GM12878 (cell line): ENCODE data around the gene PPP1R2B. TPM values are rescaled to one million over a fixed set of nuclear protein-coding genes. Genes with fewer than 3 reads are reported as not detected.

Source experiments
- ATAC-seq: fragments of 200-7000 bp; cut with Tn5 transposase; 3 replicates; pipeline ENCODE4 v1.9.1; 2020; ENCODE audit warnings: mild to moderate bottlenecking, moderate library complexity
- BruUV-seq: library from RNA; stranded (reverse); fragments of 400-500 nt; replicated peaks from 2 replicates; lab custom pipeline; 2021; lab: Mats Ljungman, UMichigan
- CTCF ChIA-PET: fragments of 300-600 bp; sonication (Branson Sonifier 250); formaldehyde crosslinking; extraction: SDS; loops from one replicate; lab custom pipeline; 2021; ENCODE audit warnings: inconsistent platforms; lab: Yijun Ruan, JAX
- POLR2A ChIA-PET: fragments of 350-600 bp; formaldehyde crosslinking; extraction: SDS; loops from one replicate; lab custom pipeline; 2021; ENCODE audit warnings: inconsistent platforms; lab: Charles Lee
- RAD21 ChIA-PET: fragments of 300-600 bp; sonication (Branson Sonifier 250); formaldehyde crosslinking; loops from one replicate; lab custom pipeline; 2023; ENCODE audit warnings: antibody characterized with exemption; ENCODE audit not compliant: unreplicated experiment; lab: Charles Lee
- SMC1A ChIA-PET: fragments of 300-600 bp; sonication (Branson Sonifier 250); formaldehyde crosslinking; loops from one replicate; lab custom pipeline; 2023; ENCODE audit not compliant: unreplicated experiment, uncharacterized antibody; lab: Charles Lee
- DNase-seq: peaks from one replicate; pipeline ENCODE4 v3.0.0-alpha.2; 2011; ENCODE audit warnings: low read depth, low spot score
- FAIRE-seq: peaks from 3 replicates; lab custom pipeline; 2011; peaks lifted over from hg19 to GRCh38; lab: Jason Lieb, UNC
- H2AFZ ChIP-seq: 2 replicates; pipeline ENCODE4 v1.6.0; 2011; ENCODE audit warnings: low read depth, low read length, control low read depth; ENCODE audit not compliant: control insufficient read depth
- H3K27ac ChIP-seq: 2 replicates; pipeline ENCODE4 v1.5.1; 2011; ENCODE audit warnings: control low read depth; ENCODE audit not compliant: control insufficient read depth, insufficient read depth
- H3K27me3 ChIP-seq, 2 experiments: replicated peaks in 1 of 2; 2 replicates each; pipeline versions ENCODE4 v1.6.0 to v1.6.1; 2011; ENCODE audit warnings: low read length in 1 of 2; ENCODE audit not compliant: control insufficient read depth in 2 of 2, insufficient read depth in 2 of 2
- H3K36me3 ChIP-seq, 2 experiments: 2 replicates each; pipeline ENCODE4 v1.5.1; 2011; ENCODE audit warnings: low read length in 1 of 2; ENCODE audit not compliant: control insufficient read depth in 2 of 2, insufficient read depth in 2 of 2
- H3K4me1 ChIP-seq: 2 replicates; pipeline ENCODE4 v1.6.1; 2011; ENCODE audit warnings: mild to moderate bottlenecking, low read length, moderate library complexity, mixed read lengths; ENCODE audit not compliant: control insufficient read depth, insufficient read depth
- H3K4me2 ChIP-seq: 2 replicates; pipeline ENCODE4 v1.6.0; 2011; ENCODE audit warnings: control low read depth; ENCODE audit not compliant: control insufficient read depth, insufficient read depth
- H3K4me3 ChIP-seq: fragments of 200-600 bp; sonication (generic); 2 replicates; pipeline ENCODE4 v1.5.1; 2016
- H3K79me2 ChIP-seq: 2 replicates; pipeline ENCODE4 v1.6.0; 2011; ENCODE audit warnings: low read length; ENCODE audit not compliant: control insufficient read depth, insufficient read depth
- H3K9ac ChIP-seq: 2 replicates; pipeline ENCODE4 v1.8.0; 2011; ENCODE audit warnings: low read length, control low read depth, mixed read lengths; ENCODE audit not compliant: control insufficient read depth, insufficient read depth
- H3K9me3 ChIP-seq: replicated peaks from 3 replicates; pipeline ENCODE4 v1.5.1; 2011; ENCODE audit warnings: mild to moderate bottlenecking, low read length; ENCODE audit not compliant: control insufficient read depth, insufficient read depth
- H4K20me1 ChIP-seq: 2 replicates; pipeline ENCODE4 v1.6.0; 2011; ENCODE audit not compliant: control insufficient read depth, insufficient read depth
- ATF2 ChIP-seq: IDR thresholded peaks from 2 replicates; pipeline ENCODE4 v1.6.1; 2012; ENCODE audit warnings: low read length, inconsistent platforms
- BACH1 ChIP-seq: fragments of 450-650 bp; IDR thresholded peaks from 2 replicates; pipeline ENCODE4 v1.6.1; 2017; ENCODE audit warnings: mild to moderate bottlenecking, borderline replicate concordance
- BHLHE40 ChIP-seq, 2 experiments: fragments of 450-650 bp in 1 of 2; IDR thresholded peaks; 2 replicates each; pipeline ENCODE4 v1.6.1; 2011 to 2017; ENCODE audit warnings: low read depth in 2 of 2, borderline replicate concordance in 1 of 2, improper control_type of control experiment in 1 of 2, low read length in 1 of 2, mild to moderate bottlenecking in 1 of 2
- DPF2 ChIP-seq: fragments of 450-650 bp; IDR thresholded peaks from 2 replicates; pipeline ENCODE4 v1.6.1; 2017; ENCODE audit warnings: mild to moderate bottlenecking
- EED ChIP-seq: sonication (generic); IDR thresholded peaks from 2 replicates; pipeline ENCODE4 v1.6.1; 2016; ENCODE audit warnings: antibody characterized with exemption, low read depth
- EP300 ChIP-seq, 2 experiments: fragments of 150-350 bp in 1 of 2; IDR thresholded peaks; 2 replicates each; pipeline ENCODE4 v1.6.1; 2011 to 2012; ENCODE audit warnings: low read depth in 2 of 2, low read length in 2 of 2, borderline replicate concordance in 1 of 2, improper control_type of control experiment in 1 of 2, inconsistent platforms in 1 of 2; ENCODE audit not compliant: control insufficient read depth in 1 of 2
- ETV6 ChIP-seq, 2 experiments: fragments of 450-650 bp in 1 of 2; IDR thresholded peaks in 1 of 2; conservative IDR thresholded peaks in 1 of 2; 2 replicates each; pipeline ENCODE4 v1.6.1; 2014; ENCODE audit warnings: antibody characterized with exemption in 1 of 2, borderline replicate concordance in 1 of 2, low read depth in 1 of 2, mild to moderate bottlenecking in 1 of 2, moderate library complexity in 1 of 2
- FOS ChIP-seq: IDR thresholded peaks from 3 replicates; pipeline ENCODE4 v1.6.1; 2011; ENCODE audit warnings: borderline replicate concordance; ENCODE audit not compliant: insufficient read length; ENCODE audit errors: extremely low read depth
- HCFC1 ChIP-seq: fragments of 150-350 bp; IDR thresholded peaks from 2 replicates; pipeline ENCODE4 v1.6.1; 2014; ENCODE audit warnings: low read length
- IKZF1 ChIP-seq: fragments of 450-650 bp; conservative IDR thresholded peaks from 2 replicates; pipeline ENCODE4 v1.6.1; 2017; ENCODE audit warnings: antibody characterized with exemption, mild to moderate bottlenecking
- IRF4 ChIP-seq: IDR thresholded peaks from 2 replicates; pipeline ENCODE4 v1.6.1; 2011; ENCODE audit warnings: low read depth, low read length
- JUNB ChIP-seq: IDR thresholded peaks from 2 replicates; pipeline ENCODE4 v1.6.1; 2016; ENCODE audit warnings: antibody characterized with exemption, mild to moderate bottlenecking
- NBN ChIP-seq: fragments of 450-650 bp; IDR thresholded peaks from 2 replicates; pipeline ENCODE4 v1.6.1; 2016
- PBX3 ChIP-seq: IDR thresholded peaks from 2 replicates; pipeline ENCODE4 v1.6.1; 2011; ENCODE audit warnings: mild to moderate bottlenecking, low read depth, low read length, moderate library complexity; ENCODE audit not compliant: insufficient replicate concordance
- SPI1 ChIP-seq: IDR thresholded peaks from 2 replicates; pipeline ENCODE4 v1.6.1; 2011; ENCODE audit warnings: low read depth, mild to moderate bottlenecking, low read length, moderate library complexity, borderline replicate concordance; ENCODE audit not compliant: insufficient read depth
- STAT1 ChIP-seq: fragments of 450-650 bp; conservative IDR thresholded peaks from 2 replicates; pipeline ENCODE4 v1.6.1; 2014; ENCODE audit warnings: antibody characterized with exemption, mild to moderate bottlenecking
- ZNF24 ChIP-seq: fragments of 450-650 bp; IDR thresholded peaks from 2 replicates; pipeline ENCODE4 v1.6.1; 2017; ENCODE audit warnings: antibody characterized with exemption, mild to moderate bottlenecking
- WGBS: methylation state at CpG from one replicate; pipeline ENCODE4 v1.1.6; 2016; ENCODE audit warnings: low lambda C conversion rate; ENCODE audit not compliant: insufficient replicate concordance, insufficient coverage; ENCODE audit errors: missing lambda C conversion rate; 5-methylcytosine and 5-hydroxymethylcytosine counted together
- in situ Hi-C: fragments of 300-500 bp; cut with MboI; formaldehyde crosslinking; loops from 9 replicates; pipeline ENCODE4 v1.14.3; 2018; ENCODE audit warnings: mixed read lengths
- intact Hi-C: fragments of 100-400 bp; cut with micrococcal nuclease; formaldehyde crosslinking; loops from one replicate; pipeline ENCODE4 v1.14.2; 2022; ENCODE audit not compliant: unreplicated experiment
- polyA plus RNA-seq, 11 experiments: library from polyadenylated mRNA; depleted of rRNA in 4 of 11; unstranded in 6 of 11; stranded (reverse) in 5 of 11; fragments of >200 nt; fragmentation: Nextera tagmentation in 4 of 11; fragmentation: Illumina TruSeq in 1 of 11; extraction: Ambion mirVana in 4 of 11; extraction: Trizol in 1 of 11; gene quantifications; 1 replicate in 1 of 11; 2 replicates in 10 of 11; pipeline versions ENCODE4 v1.2.1 to v1.2.3, GENCODE V29; 2011 to 2016; ENCODE audit warnings: inconsistent platforms in 2 of 11, missing spikeins in 2 of 11, low read depth in 1 of 11
- total RNA-seq, 4 experiments: library from RNA; depleted of rRNA in 3 of 4; stranded (reverse); fragments of >200 nt in 3 of 4; fragmentation: Illumina TruSeq in 1 of 4; extraction: Trizol in 1 of 4; gene quantifications; 2 replicates each; pipeline versions ENCODE4 v1.2.1 to v1.2.3, GENCODE V29; 2013 to 2021
- TF ChIP-seq, protein P1 (sequence below): IDR thresholded peaks from 2 replicates; pipeline ENCODE4 v1.6.1; 2011; ENCODE audit warnings: low read depth, mild to moderate bottlenecking, low read length, moderate library complexity, borderline replicate concordance; ENCODE audit errors: extremely low read depth

Gene PPP1R2B
- total and polyA plus RNA-seq, 10 of the 15 experiments (the other 5 are each of a cell fraction or from before 2014, with no cell fraction given), result 0.02 to 0.13 (median 0.08) TPM; not detected in 5

DNA sequence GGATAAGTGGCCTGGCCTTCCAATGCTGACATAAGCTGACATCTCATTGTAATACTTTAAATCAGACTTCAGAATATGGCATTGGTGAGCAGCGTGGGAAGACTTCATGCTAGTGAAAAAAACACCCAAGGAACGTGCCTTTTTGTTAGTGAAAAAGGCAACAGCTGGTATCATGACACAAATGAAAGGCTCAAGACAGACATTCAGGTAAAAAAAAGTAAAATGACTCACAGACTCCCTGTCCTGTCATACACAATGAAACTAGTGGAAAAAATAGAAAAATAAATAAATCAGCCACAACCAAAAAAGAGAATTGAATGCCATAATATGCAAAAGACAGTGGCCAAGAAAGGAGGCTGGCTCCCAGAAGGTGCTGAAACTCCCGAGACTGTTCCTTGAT is 24.4 kb upstream of the PPP1R2B start (continued):
- TF ChIP-seq, protein P1, sequence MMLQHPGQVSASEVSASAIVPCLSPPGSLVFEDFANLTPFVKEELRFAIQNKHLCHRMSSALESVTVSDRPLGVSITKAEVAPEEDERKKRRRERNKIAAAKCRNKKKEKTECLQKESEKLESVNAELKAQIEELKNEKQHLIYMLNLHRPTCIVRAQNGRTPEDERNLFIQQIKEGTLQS, result no peak
- peak; percentile 16 to 35; a peak in 1 of 4 replicates for TF ChIP-seq BHLHE40 (IDR thresholded peaks at IDR 0.05; ENCODE audit: borderline replicate concordance in 1 of 2, low read depth in 2 of 2, low read length in 1 of 2)
- TF ChIP-seq BACH1, result no peak
- no peak for TF ChIP-seq PBX3
- no peak for TF ChIP-seq ZNF24

GRCh38 chr5:156826150-156826549 is 23.9 kb upstream of the PPP1R2B start:
- CTCF ChIA-PET, result interaction anchor here (1.1 to 1.7 kb wide), 4 partner anchors 9 to 201 kb away, joined by 3 to 5 read pairs (median 3); no protein-coding TSS in a partner anchor
- RAD21 ChIA-PET, result interaction anchor here (0.8 to 3.0 kb wide), 4 partner anchors 63 to 111 kb away, joined by 3 to 13 read pairs (median 3); no protein-coding TSS in a partner anchor
- Histone ChIP-seq H3K79me2 (no peaks in the 10 kb centered on the region), H3K9me3 (no peaks in the 10 kb centered on the region), H2AFZ (peak overlapping the region; percentile 36), H3K27ac (no peak overlapping the region), H3K36me3 (no peaks in the 10 kb centered on the region), H3K4me1 (peaks cover 7% of the 10 kb centered on the region), H3K27me3 (no peaks in the 10 kb centered on the region), H3K9ac (no peak overlapping the region), H3K4me2 (peak overlapping the region; percentile 61), H4K20me1 (no peaks in the 10 kb centered on the region), H3K4me3 (no peak overlapping the region)
- 0% methylated on average over 4 of the region's 4 CpGs for WGBS
- peak; percentile 75 for FAIRE-seq
- SMC1A ChIA-PET, result interaction anchor here (1.1 to 2.0 kb wide), 6 partner anchors 10 to 111 kb away, joined by 3 to 10 read pairs (median 4); no protein-coding TSS in a partner anchor
- no peak for DNase-seq
- in situ Hi-C loops (no loop called here), intact Hi-C loops (loop anchor here (5.0 kb wide), 1 partner anchor 306 kb away; no protein-coding TSS in a partner anchor)
- POLR2A ChIA-PET, result interaction anchor here (0.7 kb wide), 1 partner anchor 91 kb away, joined by 6 read pairs; no protein-coding TSS in a partner anchor
- no TSS peak for BruUV-seq
- peak; percentile 95 for ATAC-seq
- peak; percentile 96 for TF ChIP-seq EED
- TF ChIP-seq ETV6 (conservative IDR thresholded peaks at IDR 0.05 in 1 of 2, IDR thresholded peaks at IDR 0.05 in 1 of 2; ENCODE audit: borderline replicate concordance in 1 of 2, low read depth in 1 of 2), result no peak
- TF ChIP-seq HCFC1, result no peak
- TF ChIP-seq EP300 (IDR thresholded peaks at IDR 0.05; ENCODE audit: borderline replicate concordance in 1 of 2, control insufficient read depth in 1 of 2, low read depth in 2 of 2, low read length in 2 of 2), result peak in 1 of 2 experiments; percentile 61; a peak in 3 of 4 replicates
- 0 out of 2 replicates have a peak, but pooled peaks have one; percentile 37 for TF ChIP-seq NBN
- peak; percentile 92 for TF ChIP-seq IKZF1
- 0 out of 2 replicates have a peak, but pooled peaks have one; percentile 6 for TF ChIP-seq JUNB
- TF ChIP-seq ATF2, result no peak
- no peak for TF ChIP-seq STAT1
- TF ChIP-seq SPI1, result peak; percentile 96
- TF ChIP-seq FOS, result no peak
- TF ChIP-seq DPF2, result peak; percentile 68
- TF ChIP-seq ZNF24, result peak; percentile 65; the same call in 1 of the 2 replicates
- peak; percentile 43; the same call in 1 of the 2 replicates for TF ChIP-seq IRF4
